GM19035 (cell line): ENCODE measurements around the gene BICRA.

Experiments
- ATAC-seq: cut with Tn5 transposase; IDR thresholded peaks from one replicate; pipeline ENCODE4 v1.9.1; 2021; ENCODE audit not compliant: unreplicated experiment

The BICRA gene

GRCh38 chr19:47686679-47687450 is 77.9 kb downstream of the BICRA start:
- no peak for ATAC-seq

GRCh38 chr19:47687906-47688305 is 79.0 kb downstream of the BICRA start:
- no peak for ATAC-seq

- no peak for ATAC-seq
Measured at GRCh38 chr19:47691090-47691489, 82.2 kb downstream of the BICRA start.

- no peak for ATAC-seq
Measured at GRCh38 chr19:47691782-47692181, 82.8 kb downstream of the BICRA start.

GRCh38 chr19:47693489-47693888 is 84.6 kb downstream of the BICRA start:
- no peak for ATAC-seq

GRCh38 chr19:47693903-47694302 is 85.0 kb downstream of the BICRA start:
- ATAC-seq = no peak

- ATAC-seq = no peak
Measured at GRCh38 chr19:47694466-47695273, 85.7 kb downstream of the BICRA start.

- no peak for ATAC-seq
Measured at GRCh38 chr19:47695533-47696262, 86.8 kb downstream of the BICRA start.

- no peak for ATAC-seq
Measured at GRCh38 chr19:47696635-47697034, 87.7 kb downstream of the BICRA start.

GRCh38 chr19:47697863-47698609 is 89.1 kb downstream of the BICRA start:
- no peak for ATAC-seq

GRCh38 chr19:47698631-47699359 is 89.9 kb downstream of the BICRA start:
- ATAC-seq = no peak

- ATAC-seq = no peak
Measured at GRCh38 chr19:47699360-47699917, 90.5 kb downstream of the BICRA start.

GRCh38 chr19:47700934-47701716 is 92.2 kb downstream of the BICRA start:
- ATAC-seq = no peak

- ATAC-seq = no peak
Measured at GRCh38 chr19:47701717-47702552, 93.0 kb downstream of the BICRA start.

- no peak for ATAC-seq
Measured at GRCh38 chr19:47702671-47703070, 93.7 kb downstream of the BICRA start.

- ATAC-seq = no peak
Measured at GRCh38 chr19:47703301-47703700, 94.4 kb downstream of the BICRA start.

- no peak for ATAC-seq
Measured at GRCh38 chr19:47704024-47704423, 95.1 kb downstream of the BICRA start.

- ATAC-seq = no peak
Measured at GRCh38 chr19:47704656-47705055, 95.7 kb downstream of the BICRA start.
